GM23338 (cell line): ENCODE measurements around the gene CASQ1. TPM values are rescaled to one million over a fixed set of nuclear protein-coding genes. Genes with fewer than 3 reads are reported as not detected.

Source experiments
- ATAC-seq: fragments of 200-7000 bp; cut with Tn5 transposase; 3 replicates; pipeline ENCODE4 v1.9.1; 2020
- DNase-seq: peaks from one replicate; pipeline ENCODE4 v3.0.0-alpha.2; 2015; ENCODE audit warnings: low spot score
- H2AFZ ChIP-seq: fragments of 200-600 bp; sonication (generic); 2 replicates; pipeline ENCODE4 v1.8.0; 2016; ENCODE audit warnings: antibody characterized with exemption, mild to moderate bottlenecking, moderate library complexity
- H3F3A ChIP-seq: fragments of 200-600 bp; sonication (generic); replicated peaks from 2 replicates; pipeline ENCODE4 v1.8.0; 2017; ENCODE audit warnings: antibody characterized with exemption, mixed run types, low read depth
- H3K27ac ChIP-seq: fragments of 200-600 bp; sonication (generic); 2 replicates; pipeline ENCODE4 v1.6.1; 2016; ENCODE audit warnings: low read depth
- H3K27me3 ChIP-seq: fragments of 200-600 bp; sonication (generic); 2 replicates; pipeline ENCODE4 v1.8.0; 2016; ENCODE audit warnings: mild to moderate bottlenecking, mixed run types, moderate library complexity; ENCODE audit not compliant: insufficient read depth
- H3K36me3 ChIP-seq: fragments of 200-600 bp; sonication (generic); 2 replicates; pipeline ENCODE4 v1.8.0; 2016; ENCODE audit warnings: mild to moderate bottlenecking; ENCODE audit not compliant: insufficient read depth
- H3K4me1 ChIP-seq: fragments of 200-600 bp; sonication (generic); 2 replicates; pipeline ENCODE4 v1.8.0; 2016; ENCODE audit warnings: mild to moderate bottlenecking, moderate library complexity; ENCODE audit not compliant: insufficient read depth
- H3K4me2 ChIP-seq: fragments of 200-600 bp; sonication (generic); 2 replicates; pipeline ENCODE4 v1.7.1; 2017; ENCODE audit warnings: mixed run types
- H3K4me3 ChIP-seq: fragments of 200-600 bp; sonication (generic); 2 replicates; pipeline ENCODE4 v1.6.1; 2016; ENCODE audit warnings: mixed run types
- H3K79me2 ChIP-seq: fragments of 200-600 bp; sonication (generic); replicated peaks from 2 replicates; pipeline ENCODE4 v1.8.0; 2017; ENCODE audit warnings: mild to moderate bottlenecking; ENCODE audit not compliant: insufficient read depth
- H3K9me2 ChIP-seq: fragments of 200-600 bp; sonication (generic); 2 replicates; pipeline ENCODE4 v1.8.0; 2017; ENCODE audit not compliant: insufficient read depth
- H4K20me1 ChIP-seq: fragments of 200-600 bp; sonication (generic); replicated peaks from 2 replicates; pipeline ENCODE4 v1.8.0; 2017; ENCODE audit warnings: mild to moderate bottlenecking; ENCODE audit not compliant: insufficient read depth
- H3K27ac Mint-ChIP-seq: 2 replicates; pipeline ENCODE4 v1.8.0; 2020; ENCODE audit warnings: inconsistent platforms, mild to moderate bottlenecking, moderate library complexity, mixed read lengths
- H3K27me3 Mint-ChIP-seq: 3 replicates; pipeline ENCODE4 v1.8.0; 2022; ENCODE audit warnings: low read depth, mild to moderate bottlenecking, moderate library complexity, mixed read lengths, inconsistent platforms; ENCODE audit not compliant: insufficient read depth, poor library complexity
- H3K36me3 Mint-ChIP-seq: 3 replicates; pipeline ENCODE4 v1.8.0; 2021; ENCODE audit warnings: low read depth, mild to moderate bottlenecking, inconsistent platforms, moderate library complexity, mixed read lengths
- H3K4me1 Mint-ChIP-seq: 3 replicates; pipeline ENCODE4 v1.8.0; 2020; ENCODE audit warnings: mild to moderate bottlenecking, inconsistent platforms, mixed read lengths
- H3K4me3 Mint-ChIP-seq: 3 replicates; pipeline ENCODE4 v1.8.0; 2021; ENCODE audit warnings: moderate library complexity, mild to moderate bottlenecking, inconsistent platforms, mixed read lengths
- H3K9me3 Mint-ChIP-seq: 3 replicates; pipeline ENCODE4 v1.8.0; 2020; ENCODE audit warnings: moderate library complexity, mild to moderate bottlenecking, inconsistent platforms, mixed read lengths
- CREB1 ChIP-seq: fragments of 250-450 bp; sonication (Bioruptor Pico); IDR thresholded peaks from 2 replicates; pipeline ENCODE4 v1.5.0; 2020; ENCODE audit warnings: low read depth, mild to moderate bottlenecking, moderate library complexity
- CTCF ChIP-seq, 2 experiments: fragments of 200-600 bp in 1 of 2; sonication (generic) in 1 of 2; conservative IDR thresholded peaks; 2 replicates each; pipeline versions ENCODE4 v1.5.1 to v1.6.1; 2016 to 2017; ENCODE audit warnings: antibody characterized with exemption in 2 of 2, low read depth in 2 of 2, mild to moderate bottlenecking in 2 of 2, moderate library complexity in 1 of 2
- ETS1 ChIP-seq: IDR thresholded peaks from 2 replicates; pipeline ENCODE4 v1.6.1; 2016; ENCODE audit warnings: antibody characterized with exemption
- EZH2 ChIP-seq: fragments of 200-600 bp; sonication (generic); IDR thresholded peaks from one replicate; pipeline ENCODE4 v1.8.0; 2017; ENCODE audit warnings: antibody characterized with exemption, mild to moderate bottlenecking, low read depth; ENCODE audit not compliant: unreplicated experiment
- EZH2phosphoT487 ChIP-seq: fragments of 200-600 bp; sonication (generic); IDR thresholded peaks from one replicate; pipeline ENCODE4 v1.8.1; 2018; ENCODE audit warnings: antibody characterized with exemption; ENCODE audit not compliant: unreplicated experiment
- JUNB ChIP-seq: IDR thresholded peaks from one replicate; pipeline ENCODE4 v1.6.1; 2016; ENCODE audit warnings: antibody characterized with exemption; ENCODE audit not compliant: unreplicated experiment
- NANOG ChIP-seq: IDR thresholded peaks from 2 replicates; pipeline ENCODE4 v1.6.1; 2016; ENCODE audit warnings: antibody characterized with exemption, borderline replicate concordance
- POLR2AphosphoS5 ChIP-seq: IDR thresholded peaks from 2 replicates; pipeline ENCODE4 v1.6.1; 2016; ENCODE audit warnings: antibody characterized with exemption, low read depth
- REST ChIP-seq: IDR thresholded peaks from one replicate; pipeline ENCODE4 v1.6.1; 2018; ENCODE audit warnings: antibody characterized with exemption; ENCODE audit not compliant: unreplicated experiment
- STAT1 ChIP-seq: IDR thresholded peaks from one replicate; pipeline ENCODE4 v1.6.1; 2016; ENCODE audit warnings: antibody characterized with exemption; ENCODE audit not compliant: unreplicated experiment
- ZNF114 ChIP-seq: fragments of 250-450 bp; sonication (Bioruptor Pico); IDR thresholded peaks from 2 replicates; pipeline ENCODE4 v1.5.0; 2020; ENCODE audit warnings: mild to moderate bottlenecking, moderate library complexity
- ZNF462 ChIP-seq: fragments of 250-450 bp; sonication (Bioruptor Pico); IDR thresholded peaks from 2 replicates; pipeline ENCODE4 v1.5.0; 2020; ENCODE audit warnings: mild to moderate bottlenecking, moderate library complexity
- polyA plus RNA-seq: library from polyadenylated mRNA; unstranded; fragments of >200 nt; fragmentation: Nextera tagmentation; extraction: Ambion mirVana; gene quantifications from 2 replicates; pipeline ENCODE4 v1.2.1, GENCODE V29; 2016
- total RNA-seq: library from RNA; depleted of rRNA; stranded (reverse); fragments of >200 nt; shearing (Covaris generic); gene quantifications from 2 replicates; pipeline ENCODE4 v1.2.3, GENCODE V29; 2014

The CASQ1 gene
- total and polyA plus RNA-seq, 2 experiments from 2014 or later, result 1.1 to 2.8 TPM

GRCh38 chr1:160164121-160164520 lies 26.3 kb upstream of the CASQ1 start:
- H3F3A ChIP-seq, result peaks cover 8% of the 10 kb centered on the region
- no peak overlapping the region for H3K4me2 ChIP-seq
- H3K9me3 Mint-ChIP-seq, result no peaks in the 10 kb centered on the region
- ATAC-seq (no peak), DNase-seq (no peak)
- peaks cover 24% of the 10 kb centered on the region for H3K4me1 ChIP-seq
- no peak overlapping the region for H3K27ac ChIP-seq
- no peaks in the 10 kb centered on the region for H3K79me2 ChIP-seq
- H3K27ac Mint-ChIP-seq, result no peak overlapping the region
- no peaks in the 10 kb centered on the region for H4K20me1 ChIP-seq
- H3K9me2 ChIP-seq, result no peaks in the 10 kb centered on the region
- no peak overlapping the region for H3K4me3 ChIP-seq
- peaks cover 9% of the 10 kb centered on the region for H3K27me3 Mint-ChIP-seq
- TF ChIP-seq EZH2phosphoT487 (no peak), ZNF114 (CRISPR knock-in tag) (no peak), ZNF462 (CRISPR knock-in tag) (no peak), REST (no peak), NANOG (no peak), STAT1 (no peak), EZH2 (no peak), JUNB (no peak), CTCF (conservative IDR thresholded peaks at IDR 0.05; ENCODE audit: low read depth in 2 of 2) (no peak), ETS1 (no peak), POLR2AphosphoS5 (no peak), CREB1 (CRISPR knock-in tag) (no peak)
- H3K4me3 Mint-ChIP-seq, result no peak overlapping the region
- no peaks in the 10 kb centered on the region for H3K27me3 ChIP-seq
- H3K36me3 Mint-ChIP-seq, result no peaks in the 10 kb centered on the region
- H2AFZ ChIP-seq, result no peak overlapping the region
- no peaks in the 10 kb centered on the region for H3K36me3 ChIP-seq
- H3K4me1 Mint-ChIP-seq, result peaks cover 34% of the 10 kb centered on the region
